IMR-90 (cell line): ENCODE results near the gene OR2V2. TPM values are rescaled to one million over a fixed set of nuclear protein-coding genes. Genes with fewer than 3 reads are reported as not detected.
A peak's percentile ranks its signal among the peaks of the same experiment; 100 is the strongest.

Source experiments
- ATAC-seq: fragments of 200-7000 bp; cut with Tn5 transposase; 2 replicates; pipeline ENCODE4 v1.9.1; 2020; ENCODE audit warnings: low read depth, mild to moderate bottlenecking, moderate library complexity
- BruUV-seq: library from RNA; stranded (reverse); fragments of 400-500 nt; replicated peaks from 2 replicates; lab custom pipeline; 2021; lab: Mats Ljungman, UMichigan
- CTCF ChIA-PET: fragments of 300-600 bp; formaldehyde crosslinking; extraction: SDS; loops from one replicate; lab custom pipeline; 2021; ENCODE audit warnings: antibody characterized with exemption; lab: Yijun Ruan, JAX
- POLR2A ChIA-PET: fragments of 300-600 bp; sonication (Branson Sonifier 250); formaldehyde crosslinking; loops from one replicate; lab custom pipeline; 2022; ENCODE audit warnings: antibody characterized with exemption; ENCODE audit not compliant: unreplicated experiment; lab: Charles Lee
- DNase-seq: peaks from one replicate; pipeline ENCODE4 v3.0.0; 2013
- H2AFZ ChIP-seq: replicated peaks from 2 replicates; pipeline ENCODE3; 2013; ENCODE audit warnings: low read length, mild to moderate bottlenecking; ENCODE audit not compliant: poor library complexity
- H2AK5ac ChIP-seq: 2 replicates; pipeline ENCODE4 v1.6.1; 2013; ENCODE audit warnings: low read depth, low read length, inconsistent platforms
- H2AK9ac ChIP-seq: replicated peaks from 2 replicates; pipeline ENCODE3; 2013; ENCODE audit warnings: mild to moderate bottlenecking, low read depth, low read length, moderate library complexity; ENCODE audit not compliant: poor library complexity
- H2BK120ac ChIP-seq: 2 replicates; pipeline ENCODE4 v1.6.1; 2013; ENCODE audit warnings: low read depth, low read length, inconsistent platforms
- H2BK15ac ChIP-seq: 3 replicates; pipeline ENCODE4 v1.6.1; 2013; ENCODE audit warnings: low read depth, low read length, inconsistent platforms
- H2BK20ac ChIP-seq: 2 replicates; pipeline ENCODE4 v1.6.1; 2013; ENCODE audit warnings: low read depth, mild to moderate bottlenecking, inconsistent platforms, low read length, moderate library complexity
- H2BK5ac ChIP-seq: 2 replicates; pipeline ENCODE4 v1.6.1; 2013; ENCODE audit warnings: mild to moderate bottlenecking, low read depth, low read length, inconsistent platforms; ENCODE audit not compliant: poor library complexity, severe bottlenecking
- H3K14ac ChIP-seq: replicated peaks from 2 replicates; pipeline ENCODE4 v1.6.1; 2013; ENCODE audit warnings: low read depth, low read length, inconsistent platforms
- H3K18ac ChIP-seq: 2 replicates; pipeline ENCODE4 v1.6.1; 2013; ENCODE audit warnings: low read depth, low read length, control low read depth
- H3K23ac ChIP-seq: 2 replicates; pipeline ENCODE4 v1.6.1; 2013; ENCODE audit warnings: low read depth, low read length, inconsistent platforms
- H3K27ac ChIP-seq: 2 replicates; pipeline ENCODE4 v1.5.1; 2013; ENCODE audit warnings: mild to moderate bottlenecking, control low read depth, low read length; ENCODE audit not compliant: insufficient read depth
- H3K27me3 ChIP-seq: 2 replicates; pipeline ENCODE4 v1.6.1; 2013; ENCODE audit warnings: low read length; ENCODE audit not compliant: control insufficient read depth, insufficient read depth
- H3K36me3 ChIP-seq: 2 replicates; pipeline ENCODE4 v1.6.1; 2013; ENCODE audit warnings: low read length, mixed read lengths; ENCODE audit not compliant: control insufficient read depth, insufficient read depth
- H3K4ac ChIP-seq: 2 replicates; pipeline ENCODE4 v1.6.1; 2013; ENCODE audit warnings: low read depth, low read length, inconsistent platforms
- H3K4me1 ChIP-seq: 2 replicates; pipeline ENCODE4 v1.6.1; 2013; ENCODE audit warnings: low read length, mixed read lengths; ENCODE audit not compliant: control insufficient read depth, insufficient read depth
- H3K4me2 ChIP-seq: 2 replicates; pipeline ENCODE4 v1.6.1; 2013; ENCODE audit warnings: low read depth, mild to moderate bottlenecking, control low read depth, low read length, moderate library complexity
- H3K4me3 ChIP-seq: 2 replicates; pipeline ENCODE4 v1.5.1; 2013; ENCODE audit warnings: low read depth, mild to moderate bottlenecking, control low read depth, low read length, moderate library complexity; ENCODE audit not compliant: insufficient read depth
- H3K56ac ChIP-seq: 2 replicates; pipeline ENCODE4 v1.6.1; 2013; ENCODE audit warnings: low read length, inconsistent platforms; ENCODE audit not compliant: insufficient read depth; ENCODE audit errors: extremely low read depth
- H3K79me1 ChIP-seq, 2 experiments: 2 replicates each; pipeline ENCODE4 v1.6.1; 2013; ENCODE audit warnings: low read length in 2 of 2, inconsistent platforms in 1 of 2, low read depth in 1 of 2
- H3K9ac ChIP-seq: 2 replicates; pipeline ENCODE4 v1.6.1; 2013; ENCODE audit warnings: low read depth, low read length, control low read depth
- H3K9me1 ChIP-seq: 2 replicates; pipeline ENCODE4 v1.6.1; 2013; ENCODE audit warnings: low read length, inconsistent platforms; ENCODE audit not compliant: insufficient read depth
- H3K9me3 ChIP-seq: 2 replicates; pipeline ENCODE4 v1.6.1; 2013; ENCODE audit warnings: low read length; ENCODE audit not compliant: control insufficient read depth, insufficient read depth
- H4K20me1 ChIP-seq: 2 replicates; pipeline ENCODE4 v1.6.1; 2013; ENCODE audit warnings: low read length, inconsistent platforms; ENCODE audit not compliant: insufficient read depth
- H4K5ac ChIP-seq: 2 replicates; pipeline ENCODE4 v1.6.1; 2013; ENCODE audit warnings: mild to moderate bottlenecking, low read depth, low read length, control low read depth
- H4K8ac ChIP-seq, 2 experiments: 2 replicates each; pipeline ENCODE4 v1.6.1; 2013; ENCODE audit warnings: low read depth in 2 of 2, low read length in 2 of 2, control low read depth in 1 of 2, inconsistent platforms in 1 of 2
- H4K91ac ChIP-seq: 2 replicates; pipeline ENCODE4 v1.6.1; 2013; ENCODE audit warnings: low read depth, low read length, inconsistent platforms; ENCODE audit not compliant: insufficient read depth
- BHLHE40 ChIP-seq: fragments of 150-350 bp; IDR thresholded peaks from 2 replicates; pipeline ENCODE4 v1.6.1; 2016; ENCODE audit warnings: mild to moderate bottlenecking, low read depth, low read length
- CEBPB ChIP-seq: IDR thresholded peaks from 2 replicates; pipeline ENCODE4 v1.6.1; 2012; ENCODE audit warnings: low read depth, low read length, improper control_type of control experiment
- ELK1 ChIP-seq: fragments of 150-350 bp; IDR thresholded peaks from 2 replicates; pipeline ENCODE4 v1.6.1; 2016; ENCODE audit warnings: low read depth, mild to moderate bottlenecking, low read length, moderate library complexity, borderline replicate concordance
- MAFK ChIP-seq: IDR thresholded peaks from 2 replicates; pipeline ENCODE4 v1.6.1; 2012; ENCODE audit warnings: low read depth, low read length, improper control_type of control experiment
- MAZ ChIP-seq: IDR thresholded peaks from 2 replicates; pipeline ENCODE4 v1.6.1; 2012; ENCODE audit warnings: low read depth, mild to moderate bottlenecking, low read length, improper control_type of control experiment, moderate library complexity, borderline replicate concordance
- MXI1 ChIP-seq: IDR thresholded peaks from 2 replicates; pipeline ENCODE4 v1.6.1; 2012; ENCODE audit warnings: low read depth, mild to moderate bottlenecking, low read length, moderate library complexity, borderline replicate concordance
- NFE2L2 ChIP-seq: fragments of 150-350 bp; IDR thresholded peaks from 2 replicates; pipeline ENCODE4 v1.6.1; 2016; ENCODE audit warnings: low read depth, mild to moderate bottlenecking, low read length
- POLR2A ChIP-seq: IDR thresholded peaks from 2 replicates; pipeline ENCODE4 v1.6.1; 2012; ENCODE audit warnings: mild to moderate bottlenecking, low read depth, low read length
- RAD21 ChIP-seq: IDR thresholded peaks from 2 replicates; pipeline ENCODE4 v1.6.1; 2012; ENCODE audit warnings: low read length, improper control_type of control experiment
- RCOR1 ChIP-seq: IDR thresholded peaks from 2 replicates; pipeline ENCODE4 v1.6.1; 2012; ENCODE audit warnings: mild to moderate bottlenecking, low read length, improper control_type of control experiment; ENCODE audit not compliant: insufficient replicate concordance
- RFX5 ChIP-seq: IDR thresholded peaks from 2 replicates; pipeline ENCODE4 v1.8.0; 2012; ENCODE audit warnings: low read depth, mild to moderate bottlenecking, low read length, moderate library complexity
- WGBS, 2 experiments: methylation state at CpG; one replicate each; pipeline versions ENCODE4 v1.1.5 to v1.1.7; 2013; ENCODE audit warnings: missing lambda C conversion rate in 2 of 2; ENCODE audit not compliant: insufficient read length in 1 of 2; ENCODE audit errors: extremely low coverage in 2 of 2; 5-methylcytosine and 5-hydroxymethylcytosine counted together
- dilution Hi-C: fragments of 300-500 bp; cut with HindIII; formaldehyde crosslinking; loops from one replicate; pipeline ENCODE4 v1.14.3; 2018; ENCODE audit warnings: low sequenced_read_pairs; ENCODE audit not compliant: unreplicated experiment
- in situ Hi-C: fragments of 300-500 bp; cut with MboI; formaldehyde crosslinking; loops from 3 replicates; pipeline ENCODE4 v1.14.3; 2019; ENCODE audit warnings: low sequenced_read_pairs, inconsistent platforms, mixed read lengths
- intact Hi-C: fragments of 100-400 bp; cut with micrococcal nuclease; formaldehyde crosslinking; loops from 2 replicates; pipeline ENCODE4 v1.10.0; 2022
- polyA plus RNA-seq, 3 experiments: library from polyadenylated mRNA; depleted of rRNA; stranded (reverse); fragments of >200 nt; gene quantifications; 2 replicates each; pipeline ENCODE4 v1.2.3, GENCODE V29; 2012; ENCODE audit warnings: low replicate concordance in 1 of 3
- total RNA-seq: library from RNA; depleted of rRNA; stranded (reverse); fragments of >200 nt; gene quantifications from 2 replicates; pipeline ENCODE4 v1.2.3, GENCODE V29; 2012
- TF ChIP-seq, protein P1 (sequence below): conservative IDR thresholded peaks from 2 replicates; pipeline ENCODE4 v1.5.1; 2012; ENCODE audit warnings: mild to moderate bottlenecking, low read depth, low read length, improper control_type of control experiment
- TF ChIP-seq, protein P2 (sequence below): fragments of 150-350 bp; IDR thresholded peaks from 2 replicates; pipeline ENCODE4 v1.6.1; 2017; ENCODE audit warnings: mild to moderate bottlenecking, antibody characterized with exemption, low read length, low read depth

The OR2V2 gene
- total and polyA plus RNA-seq, 2 of the 4 experiments (the other 2 are of a cell fraction), result not detected

GRCh38 chr5:181184845-181185216, 37.4 kb downstream of the OR2V2 start:
- no peak overlapping the region for H3K18ac ChIP-seq
- H3K23ac ChIP-seq, result no peak overlapping the region
- no peak overlapping the region for H3K27ac ChIP-seq
- DNase-seq (no peak), ATAC-seq (no peak)
- H3K9ac ChIP-seq, result no peak overlapping the region
- dilution Hi-C loops (no loop called here), intact Hi-C loops (loop anchor here (1.0 to 5.0 kb wide), 2 partner anchors 26 to 77 kb away; partner anchors contain the start of gene TRIM52), in situ Hi-C loops (loop anchor here (5.0 to 10.0 kb wide), 2 partner anchors 72 to 380 kb away; partner anchors contain the start of gene MGAT1)
- no peaks in the 10 kb centered on the region for H3K79me1 ChIP-seq
- H3K4ac ChIP-seq, result no peak overlapping the region
- no peak overlapping the region for H2BK15ac ChIP-seq
- CTCF ChIA-PET, result interaction anchor here (0.7 to 1.0 kb wide), 5 partner anchors 14 to 892 kb away, joined by 3 to 6 read pairs (median 4); no protein-coding TSS in a partner anchor
- H3K9me1 ChIP-seq, result peaks cover 2% of the 10 kb centered on the region; the same call in 1 of the 2 replicates
- BruUV-seq, result no TSS peak
- H3K27me3 ChIP-seq, result no peaks in the 10 kb centered on the region
- no peak overlapping the region for H2AK5ac ChIP-seq
- H4K91ac ChIP-seq, result no peak overlapping the region
- no peaks in the 10 kb centered on the region for H3K9me3 ChIP-seq
- no peak overlapping the region for H3K56ac ChIP-seq
- H4K20me1 ChIP-seq, result peaks cover 12% of the 10 kb centered on the region
- no peak overlapping the region for H4K5ac ChIP-seq
- peak overlapping the region; percentile 67 for H2AFZ ChIP-seq
- H3K4me3 ChIP-seq, result 0 out of 2 replicates have a peak overlapping the region, but pooled peaks have one; percentile 3
- no peak overlapping the region for H2BK20ac ChIP-seq
- H3K4me1 ChIP-seq, result no peaks in the 10 kb centered on the region
- H3K4me2 ChIP-seq, result peak overlapping the region; percentile 15; the same call in 1 of the 2 replicates
- no peak overlapping the region for H4K8ac ChIP-seq
- WGBS, 2 experiments, result 85% methylated on average over 4 of the region's 16 CpGs; no CpG with 5 or more reads in 1 of the 2 experiments
- H2AK9ac ChIP-seq, result peak overlapping the region; percentile 74
- no peak overlapping the region for H2BK5ac ChIP-seq
- POLR2A ChIA-PET, result no interaction called here
- H3K14ac ChIP-seq, result no peak overlapping the region
- no peaks in the 10 kb centered on the region for H3K36me3 ChIP-seq
- no peak overlapping the region for H2BK120ac ChIP-seq
- TF ChIP-seq, protein P1, sequence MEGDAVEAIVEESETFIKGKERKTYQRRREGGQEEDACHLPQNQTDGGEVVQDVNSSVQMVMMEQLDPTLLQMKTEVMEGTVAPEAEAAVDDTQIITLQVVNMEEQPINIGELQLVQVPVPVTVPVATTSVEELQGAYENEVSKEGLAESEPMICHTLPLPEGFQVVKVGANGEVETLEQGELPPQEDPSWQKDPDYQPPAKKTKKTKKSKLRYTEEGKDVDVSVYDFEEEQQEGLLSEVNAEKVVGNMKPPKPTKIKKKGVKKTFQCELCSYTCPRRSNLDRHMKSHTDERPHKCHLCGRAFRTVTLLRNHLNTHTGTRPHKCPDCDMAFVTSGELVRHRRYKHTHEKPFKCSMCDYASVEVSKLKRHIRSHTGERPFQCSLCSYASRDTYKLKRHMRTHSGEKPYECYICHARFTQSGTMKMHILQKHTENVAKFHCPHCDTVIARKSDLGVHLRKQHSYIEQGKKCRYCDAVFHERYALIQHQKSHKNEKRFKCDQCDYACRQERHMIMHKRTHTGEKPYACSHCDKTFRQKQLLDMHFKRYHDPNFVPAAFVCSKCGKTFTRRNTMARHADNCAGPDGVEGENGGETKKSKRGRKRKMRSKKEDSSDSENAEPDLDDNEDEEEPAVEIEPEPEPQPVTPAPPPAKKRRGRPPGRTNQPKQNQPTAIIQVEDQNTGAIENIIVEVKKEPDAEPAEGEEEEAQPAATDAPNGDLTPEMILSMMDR, result no peak
- TF ChIP-seq, protein P2, sequence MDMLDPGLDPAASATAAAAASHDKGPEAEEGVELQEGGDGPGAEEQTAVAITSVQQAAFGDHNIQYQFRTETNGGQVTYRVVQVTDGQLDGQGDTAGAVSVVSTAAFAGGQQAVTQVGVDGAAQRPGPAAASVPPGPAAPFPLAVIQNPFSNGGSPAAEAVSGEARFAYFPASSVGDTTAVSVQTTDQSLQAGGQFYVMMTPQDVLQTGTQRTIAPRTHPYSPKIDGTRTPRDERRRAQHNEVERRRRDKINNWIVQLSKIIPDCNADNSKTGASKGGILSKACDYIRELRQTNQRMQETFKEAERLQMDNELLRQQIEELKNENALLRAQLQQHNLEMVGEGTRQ, result no peak
- TF ChIP-seq POLR2A (no peak), MXI1 (no peak), CEBPB (no peak), RAD21 (no peak), NFE2L2 (no peak), MAFK (no peak), MAZ (no peak), RCOR1 (no peak), BHLHE40 (no peak), ELK1 (no peak), RFX5 (no peak)
